IPS-18c (cell line): ENCODE measurements around the gene IGSF9.
"Not testable (repeated sequence)": the region's sequence is repeated elsewhere in the genome, so short reads cannot be mapped to it uniquely, and the experiment has no call there.

Source experiments
- H3K4me3 ChIP-seq: 2 replicates; pipeline ENCODE4 v1.7.0; 2013; ENCODE audit warnings: low read depth, mild to moderate bottlenecking, low read length, moderate library complexity; ENCODE audit not compliant: insufficient read depth
- H3K9me3 ChIP-seq: one replicate; pipeline ENCODE4 v1.6.1; 2013; ENCODE audit warnings: mild to moderate bottlenecking, low read length, moderate library complexity; ENCODE audit not compliant: control insufficient read depth, insufficient read depth

The IGSF9 gene

DNA sequence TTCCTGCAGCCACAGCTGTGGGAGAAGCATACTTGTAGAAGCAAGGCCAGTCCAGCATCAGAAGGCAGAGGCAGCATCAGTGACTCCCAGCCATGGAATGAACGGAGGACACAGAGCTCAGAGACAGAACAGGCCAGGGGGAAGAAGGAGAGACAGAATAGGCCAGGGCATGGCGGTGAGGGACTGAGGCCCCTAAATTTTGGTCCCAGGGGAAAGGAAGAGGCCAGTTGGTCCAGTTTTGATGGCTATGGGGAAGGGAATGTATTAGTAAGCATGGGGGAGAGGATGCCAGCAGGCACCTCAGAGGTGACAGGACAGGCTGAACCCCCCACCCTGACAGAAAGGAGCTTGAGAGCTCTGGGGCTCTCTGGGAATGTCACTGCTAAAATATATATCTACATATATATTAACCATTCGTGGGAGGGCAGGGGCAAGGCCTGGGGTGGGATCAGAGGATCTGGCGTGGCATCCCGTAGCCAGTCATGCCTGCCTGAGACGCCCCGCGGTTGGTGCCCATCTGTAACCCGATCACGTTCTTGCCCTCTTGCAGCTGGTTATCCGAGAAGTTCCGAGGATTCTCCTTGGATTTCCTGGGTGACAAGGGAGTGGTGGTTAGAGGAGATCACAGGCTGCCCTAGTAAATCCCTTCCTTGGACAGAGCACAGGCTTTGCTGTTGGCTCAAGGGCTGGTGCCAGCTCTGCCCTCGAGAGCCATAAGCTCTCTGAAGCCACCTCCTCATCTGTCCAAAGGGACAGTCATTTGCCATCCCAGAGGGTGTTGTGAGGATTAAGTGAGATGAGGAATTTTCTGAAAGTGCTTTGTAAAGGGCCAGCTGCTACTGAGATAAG lies 26.8 kb downstream of the IGSF9 start:
- no peaks in the 10 kb centered on the region for H3K9me3 ChIP-seq
- no peak overlapping the region for H3K4me3 ChIP-seq

DNA sequence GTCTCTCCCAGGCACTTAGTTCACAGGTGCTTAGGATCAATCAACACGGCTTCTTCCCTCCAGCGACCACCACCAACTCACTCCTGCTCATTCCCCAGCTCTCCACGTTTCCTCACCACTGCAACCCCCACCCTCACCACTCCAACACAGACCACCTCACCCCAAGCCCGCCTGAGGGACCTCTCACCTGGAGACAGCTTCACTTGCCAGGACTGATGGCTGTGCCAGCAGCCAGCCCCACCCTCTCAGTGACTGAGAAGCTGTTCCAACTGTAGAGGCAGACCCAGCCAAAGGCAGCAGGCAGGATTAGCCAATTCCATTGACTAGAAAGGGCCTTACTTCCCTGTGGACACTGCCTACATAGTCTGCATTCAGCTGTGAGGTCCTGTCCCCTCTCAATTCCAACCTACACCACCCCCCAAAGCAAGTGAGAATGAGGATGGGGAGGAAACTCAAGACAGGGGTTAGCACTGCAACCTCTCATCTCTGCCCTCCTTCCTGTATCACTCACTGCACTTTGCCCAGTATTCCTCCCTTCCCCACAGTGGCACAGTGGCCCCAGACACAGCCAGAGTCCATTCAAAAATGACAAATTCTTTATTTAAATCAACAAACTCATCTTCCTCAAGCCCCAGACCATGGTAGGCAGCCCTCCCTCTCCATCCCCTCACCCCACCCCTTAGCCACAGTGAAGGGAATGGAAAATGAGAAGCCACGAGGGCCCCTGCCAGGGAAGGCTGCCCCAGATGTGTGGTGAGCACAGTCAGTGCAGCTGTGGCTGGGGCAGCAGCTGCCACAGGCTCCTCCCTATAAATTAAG lies 27.7 kb downstream of the IGSF9 start:
- no peak overlapping the region for H3K4me3 ChIP-seq
- H3K9me3 ChIP-seq, result no peaks in the 10 kb centered on the region

DNA sequence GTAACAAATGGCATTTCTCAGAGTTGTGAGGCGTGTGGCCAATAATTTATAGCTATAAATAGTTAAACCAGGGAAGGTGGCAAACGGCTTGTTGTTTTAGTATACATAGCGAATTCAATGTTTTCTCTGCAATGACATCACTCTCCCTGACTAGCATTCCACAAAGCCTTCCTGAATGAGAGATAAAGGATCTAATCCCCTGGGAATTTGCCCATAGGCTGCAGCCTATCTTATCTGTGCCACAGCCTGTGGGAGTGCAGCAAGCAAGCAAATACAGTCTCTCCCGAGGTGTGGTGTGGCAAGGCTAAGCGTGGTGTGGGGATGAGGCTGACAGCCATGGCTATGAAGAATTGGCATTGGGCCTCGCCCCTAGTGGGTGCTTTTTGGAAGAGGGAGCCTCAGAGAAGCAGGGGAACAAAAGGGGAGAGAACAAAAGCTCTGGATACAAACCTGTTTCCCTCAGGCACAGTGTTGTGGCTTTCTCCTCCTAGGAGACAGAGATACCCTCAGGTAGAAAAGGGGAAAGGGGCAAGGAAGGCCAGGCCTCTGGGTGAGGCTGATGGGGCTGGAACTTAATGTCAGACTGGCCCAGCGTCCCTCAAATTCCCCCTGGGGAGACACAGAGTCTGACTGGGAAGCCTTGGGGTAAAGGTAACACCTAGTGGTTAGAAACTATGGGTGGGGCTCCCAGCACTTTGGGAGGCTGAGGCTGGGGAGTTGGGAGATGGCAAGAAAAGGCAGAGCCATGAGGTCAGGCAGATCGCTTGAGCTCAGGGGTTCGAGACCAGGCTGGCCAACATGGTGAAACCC lies 29.0 kb downstream of the IGSF9 start:
- Histone ChIP-seq H3K9me3 (no peaks in the 10 kb centered on the region), H3K4me3 (no peak overlapping the region)

DNA sequence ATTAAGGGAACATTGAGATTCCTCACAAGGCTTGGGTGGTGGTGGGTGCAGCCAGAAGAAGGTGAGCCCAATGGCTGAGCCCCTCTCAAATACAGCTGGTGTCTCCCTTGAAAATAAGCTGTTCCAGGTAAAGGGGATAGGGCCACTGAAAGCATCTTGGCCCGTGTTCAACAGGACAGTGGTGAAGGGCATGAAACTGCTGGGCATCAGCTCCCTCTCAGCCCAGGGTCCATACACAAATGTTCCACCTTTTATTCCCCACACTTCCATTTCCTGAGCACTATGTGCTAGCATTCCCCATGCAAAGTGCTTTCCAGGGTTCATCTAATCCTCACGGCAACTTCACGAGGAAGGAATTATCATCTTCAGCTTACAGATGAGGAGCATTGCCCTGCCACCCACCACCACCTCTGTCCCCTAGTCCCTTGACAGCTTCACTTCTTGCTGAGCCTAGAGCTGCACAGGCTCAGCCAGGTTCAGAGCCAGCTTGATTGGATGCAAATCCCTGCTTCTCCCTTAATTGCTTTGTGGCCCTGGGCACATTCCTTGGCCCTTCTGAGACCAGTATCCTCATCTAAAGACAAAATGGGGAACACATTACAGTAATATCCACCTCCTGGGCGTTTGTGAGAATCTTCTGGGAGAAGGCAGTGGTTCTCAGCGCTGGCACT lies 29.7 kb downstream of the IGSF9 start:
- H3K4me3 ChIP-seq, result no peak overlapping the region

DNA sequence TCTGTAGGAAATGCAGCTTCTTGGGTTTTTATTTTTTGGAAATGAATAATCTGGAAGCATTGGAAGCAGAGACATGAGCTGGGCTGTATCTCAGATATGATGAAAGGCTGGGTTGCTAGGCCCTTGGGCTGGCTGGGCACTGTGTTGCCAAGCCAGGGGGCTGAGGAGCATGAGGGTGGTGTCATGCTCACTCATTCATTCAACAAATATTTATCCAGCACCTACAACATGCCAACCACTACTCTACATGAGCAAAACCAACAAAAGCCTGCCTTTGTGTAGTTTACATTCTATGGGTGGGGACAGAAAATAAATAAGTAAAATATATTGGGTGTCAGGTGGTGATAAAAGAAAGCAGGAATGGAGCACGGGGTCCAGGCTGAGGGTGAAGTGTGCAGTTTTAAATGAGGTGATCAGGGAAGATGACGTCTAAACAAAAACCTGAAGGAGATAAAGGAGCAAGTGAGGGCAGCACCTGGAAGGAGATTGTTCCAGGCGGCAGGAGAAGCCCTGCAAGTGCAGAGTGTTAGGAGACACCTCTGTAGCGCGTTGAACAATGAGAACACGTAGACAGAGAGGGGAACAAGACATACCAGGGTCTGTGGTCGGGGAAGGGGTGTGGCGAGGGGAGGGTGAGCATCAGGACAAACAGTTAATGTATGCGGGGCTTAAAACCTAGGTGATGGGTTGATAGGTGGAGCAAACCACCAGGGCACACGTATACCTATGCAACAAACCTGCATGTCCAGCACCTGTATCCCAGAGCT lies 31.0 kb downstream of the IGSF9 start:
- no peak overlapping the region; the same call in 1 of the 2 replicates for H3K4me3 ChIP-seq
- no peaks in the 10 kb centered on the region for H3K9me3 ChIP-seq

More for the DNA sequence above, 29.7 kb downstream of the IGSF9 start:
- H3K9me3 ChIP-seq, result no peaks in the 10 kb centered on the region

DNA sequence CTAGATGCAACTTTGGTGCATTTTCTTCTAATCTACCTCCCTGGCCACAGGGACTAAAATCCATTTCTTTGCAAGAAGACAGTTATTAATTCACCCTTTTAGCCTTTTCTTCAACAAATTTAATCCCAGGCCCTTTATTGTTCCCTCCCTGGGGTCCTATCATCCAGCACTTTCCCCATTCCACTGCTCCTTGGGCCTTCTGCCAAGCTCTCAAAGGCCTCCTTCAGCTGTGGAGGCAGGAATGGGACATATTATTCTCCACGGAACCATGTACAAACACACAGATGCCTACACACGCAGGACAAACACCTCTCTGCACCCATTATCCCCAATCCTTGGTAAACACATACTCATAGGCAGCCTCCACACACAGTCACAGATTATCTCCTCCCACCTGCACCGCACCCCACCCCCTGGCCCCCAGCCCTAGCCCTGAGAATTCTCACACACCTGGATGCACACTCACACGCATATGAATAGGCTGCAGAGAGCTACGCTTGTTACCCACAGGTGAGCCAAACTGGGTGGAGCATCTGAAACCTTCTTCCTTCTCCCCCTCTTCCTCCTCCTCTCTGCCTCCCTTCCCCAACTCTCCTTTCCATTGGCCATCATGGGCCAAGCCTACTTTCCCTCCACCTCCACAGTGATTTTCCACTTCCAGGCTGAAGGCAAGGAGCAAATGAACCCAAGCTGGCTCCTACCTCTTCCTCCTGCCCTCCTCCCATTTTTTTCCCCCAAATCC lies 31.8 kb downstream of the IGSF9 start:
- Histone ChIP-seq H3K4me3 (no peak overlapping the region), H3K9me3 (no peaks in the 10 kb centered on the region)

DNA sequence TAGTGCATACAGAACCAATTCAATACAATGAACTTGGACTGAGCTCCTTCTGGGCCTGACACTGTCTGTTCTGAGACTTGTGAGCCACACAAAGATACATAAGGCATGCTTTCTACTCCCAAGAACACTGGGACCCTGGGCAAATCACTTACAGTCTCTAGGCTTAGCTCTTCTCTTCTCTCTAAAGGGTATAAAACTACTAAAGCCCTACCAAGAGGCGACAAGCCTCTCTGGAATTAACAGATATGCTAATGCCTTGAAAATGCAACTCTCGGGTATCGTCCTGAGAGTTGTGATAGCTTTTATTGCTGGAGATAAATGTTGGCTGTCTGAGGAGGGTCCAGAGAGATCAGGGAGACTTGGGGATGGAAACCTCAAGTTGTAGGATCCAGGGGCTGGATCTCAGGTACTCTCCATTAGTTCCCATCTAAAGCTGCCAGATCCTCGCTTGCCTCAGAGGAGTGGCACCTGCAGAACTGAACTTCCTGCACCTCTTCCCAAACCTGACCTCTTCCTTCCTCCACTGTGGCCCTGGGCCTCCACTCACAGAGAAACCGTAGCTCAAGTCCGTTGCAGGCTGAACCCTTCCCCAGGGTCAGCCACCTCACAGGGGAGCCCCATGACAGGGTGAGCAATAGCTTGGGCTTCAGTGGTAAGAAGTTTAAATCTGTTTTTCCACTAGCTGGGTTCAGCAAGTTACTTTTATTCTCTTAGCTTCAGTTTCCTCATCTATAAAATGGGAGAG lies 33.9 kb downstream of the IGSF9 start:
- no peaks in the 10 kb centered on the region for H3K9me3 ChIP-seq
- H3K4me3 ChIP-seq, result no peak overlapping the region

DNA sequence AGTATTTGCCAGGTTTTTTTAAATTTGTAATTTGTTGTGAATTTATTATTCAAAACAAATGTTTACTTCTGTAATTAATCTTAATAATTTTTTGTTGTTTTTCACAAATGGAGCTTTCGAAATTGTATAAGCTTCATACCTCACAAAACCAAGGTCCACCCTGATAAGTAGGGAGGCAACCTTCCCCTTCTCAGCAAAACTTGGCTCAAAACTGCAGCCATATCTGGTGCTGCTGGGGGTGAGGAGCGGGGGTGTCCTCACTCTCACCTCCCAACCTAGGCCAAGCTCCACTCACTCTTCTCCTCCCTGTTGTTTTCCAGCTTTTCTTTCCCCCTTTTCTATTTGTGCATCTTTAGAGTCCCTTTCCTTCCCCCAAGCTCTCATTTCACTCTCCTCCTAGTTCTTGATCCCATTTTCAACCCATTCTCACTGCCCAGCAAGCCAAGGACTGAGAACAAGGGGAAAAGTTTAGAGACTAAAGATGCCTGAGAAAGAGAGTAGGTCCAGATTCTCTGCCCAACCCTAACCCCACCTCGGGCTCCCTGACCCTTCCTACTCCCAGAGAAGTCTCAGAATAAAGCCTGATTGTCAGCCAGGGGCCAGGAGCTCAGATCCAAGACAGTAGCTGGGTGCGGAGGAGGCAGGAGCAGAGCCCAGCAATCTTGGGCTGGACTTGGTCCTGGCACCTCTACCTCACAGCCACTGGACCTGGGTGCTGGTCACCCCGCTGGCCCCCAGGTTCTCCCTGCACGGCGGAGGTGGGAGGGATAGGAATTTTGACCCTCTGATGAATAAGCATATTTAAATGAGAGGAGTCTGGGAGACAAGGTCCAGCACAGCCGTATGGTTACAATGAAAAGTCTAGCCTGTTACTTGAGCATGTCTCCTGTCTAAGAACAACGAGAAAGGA lies 37.1 kb downstream of the IGSF9 start:
- H3K9me3 ChIP-seq, result no peaks in the 10 kb centered on the region
- H3K4me3 ChIP-seq, result no peak overlapping the region

DNA sequence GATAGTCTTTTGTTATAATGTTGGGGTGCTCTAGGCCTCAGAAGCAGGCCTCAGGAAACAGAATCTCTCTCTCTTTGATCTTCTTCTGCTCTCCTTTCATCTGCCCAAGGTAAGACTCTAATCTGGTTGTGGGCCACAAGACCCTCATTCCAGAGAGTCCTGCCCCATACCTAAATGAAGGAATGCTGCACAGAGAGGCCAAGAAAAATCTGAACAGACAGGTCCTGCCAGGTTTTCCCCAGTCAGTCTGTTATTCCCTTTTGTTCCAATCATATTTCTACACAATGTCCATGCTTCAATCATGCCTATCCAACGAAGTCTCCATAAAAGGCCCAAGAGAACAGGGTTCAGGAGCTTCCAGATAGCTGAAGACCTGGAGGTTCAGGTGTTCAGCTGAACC lies 38.5 kb downstream of the IGSF9 start:
- Histone ChIP-seq H3K9me3 (peaks cover 2% of the 10 kb centered on the region), H3K4me3 (no peak overlapping the region)

DNA sequence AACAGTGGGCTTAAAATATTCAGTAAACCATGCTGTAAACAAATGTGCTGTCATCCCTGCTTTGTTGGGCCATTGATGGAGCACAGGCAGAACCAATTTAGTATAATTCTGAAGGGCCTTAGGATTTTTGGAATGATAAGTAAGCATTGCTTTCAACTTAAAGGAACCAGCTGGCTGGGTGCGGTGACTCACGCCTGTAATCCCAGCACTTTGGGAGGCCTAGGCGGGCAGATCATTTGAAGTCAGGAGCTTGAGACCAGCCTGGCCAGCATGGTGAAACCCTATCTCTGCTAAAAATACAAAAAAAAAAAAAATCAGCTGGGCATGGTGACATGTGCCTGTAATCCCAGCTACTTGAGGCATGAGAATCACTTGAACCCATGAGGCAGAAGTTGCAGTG lies 41.4 kb downstream of the IGSF9 start:
- not testable (repeated sequence) for H3K4me3 ChIP-seq, H3K9me3 ChIP-seq

DNA sequence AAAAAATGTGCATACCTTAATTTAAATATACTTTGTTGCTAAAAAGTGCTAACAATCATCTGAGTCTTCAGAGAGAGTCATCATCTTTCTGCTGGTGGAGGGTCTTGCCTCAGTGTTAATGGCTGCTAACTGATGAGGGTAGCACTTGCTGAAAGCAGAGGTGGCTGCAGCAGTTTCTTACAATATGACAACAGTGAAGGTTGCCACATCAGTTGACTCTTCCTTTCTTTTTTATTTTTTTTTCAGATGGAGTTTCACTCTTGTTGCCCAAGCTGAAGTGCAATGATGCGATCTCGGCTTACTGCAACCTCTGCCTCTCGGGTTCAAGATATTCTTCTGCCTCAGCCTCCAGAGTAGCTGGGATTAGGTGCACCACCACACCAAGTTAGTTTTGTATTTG lies 42.9 kb downstream of the IGSF9 start:
- Histone ChIP-seq H3K4me3 (no peak overlapping the region), H3K9me3 (peaks cover 2% of the 10 kb centered on the region)

DNA sequence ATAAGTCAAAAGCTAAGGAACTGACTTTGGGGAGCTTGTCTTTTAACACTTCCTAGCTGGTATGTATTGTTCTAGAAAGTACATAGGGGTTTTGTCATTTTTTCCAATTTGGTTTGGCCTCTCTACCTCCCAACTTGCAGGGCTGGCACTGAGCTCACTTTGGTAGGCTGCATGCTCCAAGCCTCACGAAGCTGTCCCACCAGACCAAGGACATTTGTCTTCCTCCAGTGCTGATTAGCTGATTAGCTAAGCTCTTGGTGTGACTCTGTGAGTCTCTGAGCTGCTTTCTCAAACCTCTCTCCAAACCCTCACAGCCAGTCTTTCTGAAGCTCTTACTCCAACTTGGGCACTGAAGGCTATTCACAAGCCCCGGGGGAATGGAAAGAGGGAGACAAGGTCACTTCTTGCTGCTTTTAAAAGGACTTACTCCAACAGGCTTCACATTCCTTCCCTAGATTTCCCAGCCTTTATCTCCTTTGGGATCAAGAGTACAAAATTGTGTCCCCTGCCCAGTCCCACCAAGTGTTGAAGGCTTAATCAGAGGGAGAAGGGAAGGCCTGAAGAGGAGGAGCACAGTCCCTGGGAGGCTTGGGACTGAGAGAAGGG lies 44.6 kb downstream of the IGSF9 start:
- peaks cover 2% of the 10 kb centered on the region for H3K9me3 ChIP-seq
- H3K4me3 ChIP-seq, result no peak overlapping the region

DNA sequence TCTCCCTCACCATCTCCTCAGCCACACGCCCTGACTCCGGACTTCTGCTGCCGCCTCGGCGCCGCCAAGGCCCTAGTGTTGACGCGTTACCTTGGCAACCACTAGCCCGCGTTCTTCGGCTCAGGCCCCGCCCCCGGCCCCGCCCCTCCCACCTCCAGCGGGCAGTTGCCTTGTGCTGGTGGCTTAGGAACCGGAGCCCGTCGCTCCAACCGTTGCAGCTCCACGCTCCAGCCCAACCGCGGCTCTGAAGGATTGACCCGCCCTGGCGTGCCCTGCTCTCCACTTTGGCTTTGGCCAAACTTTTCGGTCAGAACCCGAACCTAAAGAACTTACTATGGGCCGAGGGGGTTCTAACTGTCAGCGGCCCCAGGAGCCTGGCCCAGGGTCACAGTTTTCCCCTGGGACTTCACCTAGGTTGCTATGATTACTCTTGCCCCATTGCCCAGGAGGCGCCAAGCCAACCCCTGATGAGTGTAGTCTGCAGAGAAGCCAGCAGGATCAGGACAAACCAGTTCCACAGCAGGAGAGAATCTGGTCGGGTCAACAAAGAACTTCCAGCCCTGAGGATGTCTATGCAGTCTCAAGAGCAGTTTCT lies 45.2 kb downstream of the IGSF9 start, which contains the start of gene CFAP45:
TSS of gene CFAP45 (minus strand) at position 80 of the 595 bp plus-strand sequence. CDS start at position 13, 67 bp downstream.
- peaks cover 2% of the 10 kb centered on the region for H3K9me3 ChIP-seq
- no peak within 1 kb of the TSS for H3K4me3 ChIP-seq

DNA sequence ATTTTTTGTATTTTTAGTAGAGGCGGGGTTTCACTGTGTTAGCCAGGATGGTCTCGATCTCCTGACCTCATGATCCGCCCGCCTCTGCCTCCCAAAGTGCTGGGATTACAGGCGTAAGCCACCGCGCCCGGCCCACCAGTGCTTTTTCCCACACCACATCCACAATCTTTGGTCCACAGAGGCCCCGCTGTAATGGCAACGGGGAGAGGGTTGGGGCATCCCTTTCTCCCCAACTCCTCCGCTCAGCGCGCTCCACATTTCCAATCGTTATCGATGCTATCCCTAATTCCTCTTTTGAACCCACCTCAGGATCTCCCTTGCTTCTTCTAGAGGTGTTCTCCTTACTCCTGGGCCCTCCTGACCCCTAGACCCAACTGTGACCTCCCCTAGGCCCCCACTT lies 45.8 kb downstream of the IGSF9 start:
- not testable (repeated sequence) for H3K9me3 ChIP-seq, H3K4me3 ChIP-seq
